OCI-LY3 (cell line): ENCODE measurements around the gene MTMR2.

Experiments used
- EZH2phosphoT487 ChIP-seq: fragments of 200-600 bp; shearing (Covaris generic); IDR thresholded peaks from 2 replicates; pipeline ENCODE4 v1.6.1; 2018; ENCODE audit warnings: antibody characterized with exemption, mixed run types, low read depth
- TF ChIP-seq, protein P1 (sequence below): fragments of 200-600, 300-600 bp; sonication (generic); IDR thresholded peaks from 2 replicates; pipeline ENCODE4 v1.5.1; 2014; ENCODE audit warnings: antibody characterized with exemption, low read length, low read depth

DNA sequence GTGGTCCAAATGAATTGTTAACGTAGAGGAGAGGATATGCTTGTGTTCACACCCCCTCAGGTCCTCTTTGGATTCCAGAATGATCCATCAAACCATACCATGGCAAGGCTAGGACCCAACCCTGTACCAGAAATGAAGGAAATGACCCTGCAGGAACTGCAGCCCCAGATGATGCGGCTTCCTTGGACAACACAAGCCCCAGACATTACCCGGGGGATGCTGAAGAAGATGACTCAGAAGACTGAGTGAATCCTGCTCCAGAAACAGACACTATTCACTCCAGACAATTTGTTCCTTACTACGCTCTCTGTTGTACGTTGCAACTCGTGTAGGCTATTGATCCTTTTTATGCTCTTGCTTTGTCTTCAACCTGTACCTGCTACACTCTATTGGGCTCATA lies 15.2 kb upstream of the MTMR2 start:
- TF ChIP-seq, protein P1, sequence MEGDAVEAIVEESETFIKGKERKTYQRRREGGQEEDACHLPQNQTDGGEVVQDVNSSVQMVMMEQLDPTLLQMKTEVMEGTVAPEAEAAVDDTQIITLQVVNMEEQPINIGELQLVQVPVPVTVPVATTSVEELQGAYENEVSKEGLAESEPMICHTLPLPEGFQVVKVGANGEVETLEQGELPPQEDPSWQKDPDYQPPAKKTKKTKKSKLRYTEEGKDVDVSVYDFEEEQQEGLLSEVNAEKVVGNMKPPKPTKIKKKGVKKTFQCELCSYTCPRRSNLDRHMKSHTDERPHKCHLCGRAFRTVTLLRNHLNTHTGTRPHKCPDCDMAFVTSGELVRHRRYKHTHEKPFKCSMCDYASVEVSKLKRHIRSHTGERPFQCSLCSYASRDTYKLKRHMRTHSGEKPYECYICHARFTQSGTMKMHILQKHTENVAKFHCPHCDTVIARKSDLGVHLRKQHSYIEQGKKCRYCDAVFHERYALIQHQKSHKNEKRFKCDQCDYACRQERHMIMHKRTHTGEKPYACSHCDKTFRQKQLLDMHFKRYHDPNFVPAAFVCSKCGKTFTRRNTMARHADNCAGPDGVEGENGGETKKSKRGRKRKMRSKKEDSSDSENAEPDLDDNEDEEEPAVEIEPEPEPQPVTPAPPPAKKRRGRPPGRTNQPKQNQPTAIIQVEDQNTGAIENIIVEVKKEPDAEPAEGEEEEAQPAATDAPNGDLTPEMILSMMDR: no peak
- TF ChIP-seq EZH2phosphoT487: no peak
